ENCODE data around the gene WDR62. TPM values are rescaled to one million over a fixed set of nuclear protein-coding genes. Genes with fewer than 3 reads are reported as not detected.

The WDR62 gene
- total RNA-seq, 2 experiments from 2014 or later, result 2.0 to 2.6 TPM

DNA sequence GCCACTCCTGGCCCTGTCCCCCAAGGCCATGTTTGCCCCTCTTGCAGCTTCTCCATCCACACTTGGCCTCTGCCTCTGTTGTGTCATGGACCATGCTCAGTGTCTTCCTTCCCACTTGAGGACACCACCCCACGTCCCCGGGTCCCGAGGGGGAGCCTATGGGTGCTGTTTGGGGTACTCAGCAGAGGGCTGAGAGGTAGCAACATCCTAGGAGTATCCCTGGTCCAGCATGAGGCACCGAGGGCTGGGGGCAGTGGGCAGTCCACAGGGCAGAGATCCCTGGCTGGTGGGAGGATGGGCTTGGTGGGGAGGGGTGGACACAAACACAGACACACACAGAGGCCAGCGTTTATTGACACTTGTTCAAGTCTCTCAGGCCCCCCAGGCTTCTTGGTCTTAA, 95.9 kb downstream of the WDR62 start:
- Histone ChIP-seq H3K27me3 (ENCODE audit: control insufficient read depth in 1 of 2, insufficient read depth in 2 of 2, low read length in 2 of 2) (no peaks in the 10 kb centered on the region), H3K27ac (ENCODE audit: low read depth in 1 of 2, low read length in 2 of 2) (no peak overlapping the region), H3K4me3 (ENCODE audit: low read length) (no peak overlapping the region), H3K9me3 (ENCODE audit: control insufficient read depth in 1 of 2, insufficient read depth in 1 of 2, low read length in 2 of 2) (no peaks in the 10 kb centered on the region), H3K36me3 (ENCODE audit: insufficient read depth, low read length) (peaks cover 51% of the 10 kb centered on the region), H3K4me1 (ENCODE audit: insufficient read depth, low read length) (no peaks in the 10 kb centered on the region)
- H3K27ac Mint-ChIP-seq, result no peak overlapping the region
- H3K4me1 Mint-ChIP-seq (ENCODE audit: low read depth), result no peaks in the 10 kb centered on the region
- intact Hi-C loops (cut with DNase I, micrococcal nuclease), result no loop called here
- POLR2A ChIA-PET, result interaction anchor here (1.5 kb wide), 2 partner anchors 11 to 23 kb away, joined by 3 read pairs; partner anchors contain the start of gene CAPNS1
- DNase-seq (no peak), ATAC-seq (ENCODE audit: poor library complexity) (no peak)
- H3K36me3 Mint-ChIP-seq (ENCODE audit: low read depth), result peaks cover 54% of the 10 kb centered on the region
- CTCF ChIA-PET, result no interaction called here
- TF ChIP-seq, protein P1, sequence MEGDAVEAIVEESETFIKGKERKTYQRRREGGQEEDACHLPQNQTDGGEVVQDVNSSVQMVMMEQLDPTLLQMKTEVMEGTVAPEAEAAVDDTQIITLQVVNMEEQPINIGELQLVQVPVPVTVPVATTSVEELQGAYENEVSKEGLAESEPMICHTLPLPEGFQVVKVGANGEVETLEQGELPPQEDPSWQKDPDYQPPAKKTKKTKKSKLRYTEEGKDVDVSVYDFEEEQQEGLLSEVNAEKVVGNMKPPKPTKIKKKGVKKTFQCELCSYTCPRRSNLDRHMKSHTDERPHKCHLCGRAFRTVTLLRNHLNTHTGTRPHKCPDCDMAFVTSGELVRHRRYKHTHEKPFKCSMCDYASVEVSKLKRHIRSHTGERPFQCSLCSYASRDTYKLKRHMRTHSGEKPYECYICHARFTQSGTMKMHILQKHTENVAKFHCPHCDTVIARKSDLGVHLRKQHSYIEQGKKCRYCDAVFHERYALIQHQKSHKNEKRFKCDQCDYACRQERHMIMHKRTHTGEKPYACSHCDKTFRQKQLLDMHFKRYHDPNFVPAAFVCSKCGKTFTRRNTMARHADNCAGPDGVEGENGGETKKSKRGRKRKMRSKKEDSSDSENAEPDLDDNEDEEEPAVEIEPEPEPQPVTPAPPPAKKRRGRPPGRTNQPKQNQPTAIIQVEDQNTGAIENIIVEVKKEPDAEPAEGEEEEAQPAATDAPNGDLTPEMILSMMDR (IDR thresholded peaks at IDR 0.05), result no peak
- H3K27me3 Mint-ChIP-seq, result no peaks in the 10 kb centered on the region
- no peaks in the 10 kb centered on the region for H3K9me3 Mint-ChIP-seq
- H3K4me3 Mint-ChIP-seq, result no peak overlapping the region

DNA sequence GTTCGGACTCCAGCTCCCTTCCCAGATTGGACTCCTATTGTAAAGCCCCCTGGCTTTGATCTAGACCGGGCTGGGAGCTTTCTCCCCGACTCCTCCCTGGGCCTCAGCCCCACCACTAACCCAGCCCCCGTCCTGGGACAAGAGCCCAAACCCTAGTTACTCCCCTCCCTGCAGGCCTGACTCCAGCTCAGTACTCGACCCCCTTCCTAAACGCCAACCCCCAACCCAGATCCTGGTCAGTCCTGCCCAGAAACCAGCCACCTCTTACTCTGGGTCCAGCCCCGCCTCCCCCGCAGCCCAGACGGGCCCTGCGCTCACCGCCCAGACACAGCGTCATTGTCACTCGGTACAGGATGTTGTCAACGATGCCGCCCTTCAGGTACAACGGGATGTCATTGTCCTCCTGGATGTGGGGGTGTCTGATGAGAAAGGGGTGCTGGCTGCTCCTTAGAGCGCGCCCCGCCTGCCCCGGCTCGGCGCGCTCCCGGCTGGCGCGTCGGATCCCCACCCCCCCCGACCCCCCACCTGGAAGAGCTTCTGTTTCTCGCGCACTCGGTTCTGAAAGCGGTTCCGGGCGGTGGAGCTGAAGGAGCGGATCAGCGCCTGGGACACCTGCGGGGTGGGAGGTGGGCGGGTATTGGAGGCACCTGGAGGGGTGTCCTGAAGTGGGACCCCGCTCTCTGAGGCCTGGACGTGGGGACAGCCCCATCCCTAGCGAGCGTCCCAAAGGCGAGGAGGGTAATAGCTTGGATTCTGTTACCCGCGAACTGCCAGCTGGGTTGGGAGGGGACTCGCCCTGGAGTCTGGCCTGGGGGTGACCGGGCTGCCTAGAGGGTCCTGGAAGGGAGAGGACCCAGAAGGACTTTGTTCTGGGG, 96.7 kb downstream of the WDR62 start:
- Histone ChIP-seq H3K4me1 (ENCODE audit: insufficient read depth, low read length) (no peaks in the 10 kb centered on the region), H3K27me3 (ENCODE audit: control insufficient read depth in 1 of 2, insufficient read depth in 2 of 2, low read length in 2 of 2) (no peaks in the 10 kb centered on the region), H3K27ac (ENCODE audit: low read depth in 1 of 2, low read length in 2 of 2) (no peak overlapping the region), H3K9me3 (ENCODE audit: control insufficient read depth in 1 of 2, insufficient read depth in 1 of 2, low read length in 2 of 2) (no peaks in the 10 kb centered on the region), H3K36me3 (ENCODE audit: insufficient read depth, low read length) (peaks cover 43% of the 10 kb centered on the region), H3K4me3 (ENCODE audit: low read length) (no peak overlapping the region)
- ATAC-seq (ENCODE audit: poor library complexity), result no peak
- TF ChIP-seq, protein P1 (IDR thresholded peaks at IDR 0.05), result no peak
- intact Hi-C loops (cut with DNase I, micrococcal nuclease), result no loop called here
- no peak overlapping the region for H3K4me3 Mint-ChIP-seq
- H3K4me1 Mint-ChIP-seq (ENCODE audit: low read depth), result no peaks in the 10 kb centered on the region
- no peak for DNase-seq
- ChIA-PET CTCF (no interaction called here), POLR2A (interaction anchor here (1.5 kb wide), 2 partner anchors 12 to 23 kb away, joined by 3 read pairs; partner anchors contain the start of gene CAPNS1)
- H3K27me3 Mint-ChIP-seq, result no peaks in the 10 kb centered on the region
- H3K9me3 Mint-ChIP-seq, result no peaks in the 10 kb centered on the region
- H3K36me3 Mint-ChIP-seq (ENCODE audit: low read depth), result peaks cover 46% of the 10 kb centered on the region
- no peak overlapping the region for H3K27ac Mint-ChIP-seq

DNA sequence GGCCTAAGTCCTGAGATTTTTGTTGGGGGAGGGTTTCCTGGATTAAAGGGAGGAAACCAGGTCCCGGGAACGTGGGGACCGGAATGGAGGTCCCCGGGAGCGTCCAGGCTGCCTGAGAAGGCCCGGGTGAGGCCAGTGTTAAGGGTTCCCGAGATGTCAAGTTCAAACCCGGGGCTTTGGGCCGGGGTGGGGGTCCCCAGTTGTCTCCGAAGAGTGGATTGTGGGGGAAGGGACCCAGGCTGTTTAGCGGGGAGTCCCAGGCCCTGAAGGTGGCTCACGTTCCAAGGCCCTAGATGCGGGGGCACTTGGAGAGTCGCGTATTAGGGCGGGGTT, 97.3 kb downstream of the WDR62 start:
- no peaks in the 10 kb centered on the region for H3K27me3 Mint-ChIP-seq
- H3K4me3 Mint-ChIP-seq, result no peak overlapping the region
- ChIA-PET CTCF (no interaction called here), POLR2A (interaction anchor here (1.5 kb wide), 1 partner anchor 24 kb away, joined by 3 read pairs; no protein-coding TSS in a partner anchor)
- no peak for ATAC-seq (ENCODE audit: poor library complexity)
- DNase-seq, result no peak
- Histone ChIP-seq H3K9me3 (ENCODE audit: control insufficient read depth in 1 of 2, insufficient read depth in 1 of 2, low read length in 2 of 2) (no peaks in the 10 kb centered on the region), H3K27ac (ENCODE audit: low read depth in 1 of 2, low read length in 2 of 2) (no peak overlapping the region), H3K4me3 (ENCODE audit: low read length) (no peak overlapping the region), H3K27me3 (ENCODE audit: control insufficient read depth in 1 of 2, insufficient read depth in 2 of 2, low read length in 2 of 2) (no peaks in the 10 kb centered on the region), H3K36me3 (ENCODE audit: insufficient read depth, low read length) (peaks cover 37% of the 10 kb centered on the region), H3K4me1 (ENCODE audit: insufficient read depth, low read length) (no peaks in the 10 kb centered on the region)
- TF ChIP-seq, protein P1 (IDR thresholded peaks at IDR 0.05), result no peak
- H3K27ac Mint-ChIP-seq, result no peak overlapping the region
- H3K4me1 Mint-ChIP-seq (ENCODE audit: low read depth), result no peaks in the 10 kb centered on the region
- no peaks in the 10 kb centered on the region for H3K9me3 Mint-ChIP-seq
- intact Hi-C loops (cut with DNase I, micrococcal nuclease), result no loop called here
- H3K36me3 Mint-ChIP-seq (ENCODE audit: low read depth), result peaks cover 40% of the 10 kb centered on the region

All from CD4-positive, alpha-beta T cell (primary cell).